HepG2 (cell line): ENCODE data around the gene FITM1. TPM values are rescaled to one million over a fixed set of nuclear protein-coding genes. Genes with fewer than 3 reads are reported as not detected.

Experiments
- ATAC-seq: fragments of 200-7000 bp; cut with Tn5 transposase; 3 replicates; pipeline ENCODE4 v1.9.1; 2020; ENCODE audit warnings: mild to moderate bottlenecking, moderate library complexity
- BruUV-seq: library from RNA; stranded (reverse); fragments of 400-500 nt; replicated peaks from 2 replicates; lab custom pipeline; 2021; lab: Mats Ljungman, UMichigan
- CTCF ChIA-PET: fragments of 300-600 bp; formaldehyde crosslinking; extraction: SDS; loops from one replicate; lab custom pipeline; 2021; ENCODE audit warnings: low total read pairs, inconsistent platforms, low intra/inter-chr PET ratio; lab: Yijun Ruan, JAX
- POLR2A ChIA-PET: fragments of 350-600 bp; sonication (Branson Sonifier 250); formaldehyde crosslinking; loops from one replicate; lab custom pipeline; 2020; ENCODE audit warnings: antibody characterized with exemption, inconsistent platforms; lab: Yijun Ruan, JAX
- DNase-seq: peaks from one replicate; pipeline ENCODE4 v3.0.0-alpha.2; 2015; ENCODE audit warnings: low spot score
- FAIRE-seq: peaks from 3 replicates; lab custom pipeline; 2011; peaks lifted over from hg19 to GRCh38; lab: Jason Lieb, UNC
- H2AFZ ChIP-seq: one replicate; pipeline ENCODE4 v1.6.1; 2011; ENCODE audit warnings: low read length, inconsistent platforms
- H3K27ac ChIP-seq: fragments of 300-600 bp; 3 replicates; pipeline ENCODE4 v1.8.0; 2011; ENCODE audit warnings: mixed run types, mild to moderate bottlenecking, mixed read lengths, low read length, inconsistent platforms; ENCODE audit not compliant: insufficient read depth; ENCODE audit errors: extremely low read length
- H3K27me3 ChIP-seq, 2 experiments: fragments of 200-600 bp in 1 of 2; 2 replicates in 1 of 2; 3 replicates in 1 of 2; pipeline versions ENCODE4 v1.6.0 to v1.8.0; 2011; ENCODE audit warnings: low read length in 2 of 2, mild to moderate bottlenecking in 2 of 2, moderate library complexity in 2 of 2, inconsistent platforms in 1 of 2; ENCODE audit not compliant: insufficient read depth in 2 of 2, control insufficient read depth in 1 of 2
- H3K36me3 ChIP-seq, 2 experiments: fragments of 200-600 bp in 1 of 2; replicated peaks in 1 of 2; 2 replicates in 1 of 2; 3 replicates in 1 of 2; pipeline versions ENCODE4 v1.5.1 to v1.8.0; 2011; ENCODE audit warnings: low read length in 2 of 2, inconsistent platforms in 1 of 2; ENCODE audit not compliant: insufficient read depth in 2 of 2, control insufficient read depth in 1 of 2
- H3K4me1 ChIP-seq: 2 replicates; pipeline ENCODE4 v1.5.1; 2012; ENCODE audit warnings: low read length, inconsistent platforms; ENCODE audit not compliant: insufficient read depth
- H3K4me2 ChIP-seq: 2 replicates; pipeline ENCODE4 v1.6.0; 2011; ENCODE audit warnings: low read depth, low read length, inconsistent platforms
- H3K4me3 ChIP-seq, 3 experiments: fragments of 200-600 bp in 1 of 3; sonication (generic), shearing (Covaris generic) in 1 of 3; replicated peaks in 1 of 3; 2 replicates each; pipeline ENCODE4 v1.5.1; 2011 to 2016; ENCODE audit warnings: low read length in 3 of 3, inconsistent platforms in 2 of 3, low read depth in 2 of 3, mild to moderate bottlenecking in 2 of 3, control low read depth in 1 of 3, mixed read lengths in 1 of 3; ENCODE audit not compliant: insufficient read depth in 1 of 3
- H3K79me2 ChIP-seq: one replicate; pipeline ENCODE4 v1.6.1; 2011; ENCODE audit warnings: low read length, inconsistent platforms; ENCODE audit not compliant: insufficient read depth
- H3K9ac ChIP-seq: 2 replicates; pipeline ENCODE4 v1.6.0; 2011; ENCODE audit warnings: mild to moderate bottlenecking, low read depth, low read length, inconsistent platforms; ENCODE audit not compliant: insufficient read depth
- H3K9me3 ChIP-seq: 2 replicates; pipeline ENCODE4 v1.5.1; 2012; ENCODE audit warnings: mild to moderate bottlenecking, low read length
- H4K20me1 ChIP-seq: 2 replicates; pipeline ENCODE4 v1.6.0; 2011; ENCODE audit warnings: inconsistent platforms, mild to moderate bottlenecking, low read length, moderate library complexity; ENCODE audit not compliant: insufficient read depth
- ATF6 ChIP-seq: sonication (generic); formaldehyde crosslinking; conservative IDR thresholded peaks from 2 replicates; pipeline ENCODE4 v1.4.0; 2020; ENCODE audit warnings: missing genetic modification reagents
- CREBL2 ChIP-seq: sonication (generic); formaldehyde crosslinking; IDR thresholded peaks from 2 replicates; pipeline ENCODE4 v1.8.1; 2023; ENCODE audit warnings: missing genetic modification reagents, mild to moderate bottlenecking, borderline replicate concordance
- E2F5 ChIP-seq: sonication (generic); formaldehyde crosslinking; conservative IDR thresholded peaks from 2 replicates; pipeline ENCODE4 v1.4.0; 2020; ENCODE audit warnings: missing genetic modification reagents
- HMGA1 ChIP-seq: sonication (generic); formaldehyde crosslinking; conservative IDR thresholded peaks from 2 replicates; pipeline ENCODE4 v1.4.0; 2020; ENCODE audit warnings: missing genetic modification reagents
- HOXD1 ChIP-seq: sonication (generic); formaldehyde crosslinking; IDR thresholded peaks from 2 replicates; pipeline ENCODE4 v1.5.0; 2020; ENCODE audit warnings: missing genetic modification reagents
- IKZF5 ChIP-seq: IDR thresholded peaks from 2 replicates; pipeline ENCODE4 v1.6.1; 2018; ENCODE audit warnings: missing genetic modification reagents, mild to moderate bottlenecking, missing compliant biosample characterization
- KLF9 ChIP-seq: IDR thresholded peaks from 2 replicates; pipeline ENCODE4 v1.6.1; 2016; ENCODE audit warnings: low read depth
- MBD4 ChIP-seq: IDR thresholded peaks from 2 replicates; pipeline ENCODE4 v1.6.1; 2012; ENCODE audit warnings: low read length, inconsistent platforms, borderline replicate concordance
- MEF2D ChIP-seq: sonication (generic); formaldehyde crosslinking; IDR thresholded peaks from 2 replicates; pipeline ENCODE4 v1.5.1; 2020; ENCODE audit warnings: mild to moderate bottlenecking, missing genetic modification reagents
- MZF1 ChIP-seq: sonication (generic); formaldehyde crosslinking; IDR thresholded peaks from 2 replicates; pipeline ENCODE4 v1.8.1; 2023; ENCODE audit warnings: mild to moderate bottlenecking, missing genetic modification reagents, borderline replicate concordance
- SIX1 ChIP-seq: sonication (generic); formaldehyde crosslinking; IDR thresholded peaks from 2 replicates; pipeline ENCODE4 v1.4.0; 2020; ENCODE audit warnings: missing genetic modification reagents, borderline replicate concordance
- WIZ ChIP-seq: sonication (generic); formaldehyde crosslinking; IDR thresholded peaks from 2 replicates; pipeline ENCODE4 v1.5.1; 2020; ENCODE audit warnings: mild to moderate bottlenecking, missing genetic modification reagents
- ZFP36L2 ChIP-seq: sonication (generic); formaldehyde crosslinking; IDR thresholded peaks from 2 replicates; pipeline ENCODE4 v1.4.0; 2020; ENCODE audit warnings: missing genetic modification reagents
- ZIK1 ChIP-seq: sonication (generic); formaldehyde crosslinking; IDR thresholded peaks from 2 replicates; pipeline ENCODE4 v1.5.0; 2020; ENCODE audit warnings: mild to moderate bottlenecking, low read depth, missing genetic modification reagents, borderline replicate concordance
- ZMYM4 ChIP-seq: sonication (generic); formaldehyde crosslinking; IDR thresholded peaks from 2 replicates; pipeline ENCODE4 v1.8.1; 2023; ENCODE audit warnings: mild to moderate bottlenecking, missing genetic modification reagents
- ZNF335 ChIP-seq: sonication (generic); formaldehyde crosslinking; IDR thresholded peaks from 2 replicates; pipeline ENCODE4 v1.4.0; 2020; ENCODE audit warnings: missing genetic modification reagents
- ZNF691 ChIP-seq: sonication (generic); formaldehyde crosslinking; IDR thresholded peaks from 2 replicates; pipeline ENCODE4 v1.4.0; 2020; ENCODE audit warnings: missing genetic modification reagents, low read depth, mild to moderate bottlenecking, borderline replicate concordance
- ZNF761 ChIP-seq: sonication (generic); formaldehyde crosslinking; conservative IDR thresholded peaks from 2 replicates; pipeline ENCODE4 v1.4.0; 2020; ENCODE audit warnings: mild to moderate bottlenecking, missing genetic modification reagents
- ZSCAN25 ChIP-seq: sonication (generic); formaldehyde crosslinking; IDR thresholded peaks from 2 replicates; pipeline ENCODE4 v1.8.0; 2022; ENCODE audit warnings: mild to moderate bottlenecking, missing genetic modification reagents
- WGBS: methylation state at CpG from one replicate; pipeline ENCODE4 v1.1.6; 2017; ENCODE audit warnings: low lambda C conversion rate; 5-methylcytosine and 5-hydroxymethylcytosine counted together
- in situ Hi-C: cut with HindIII; loops from 2 replicates; pipeline ENCODE4 v1.10.0; 2017; ENCODE audit warnings: low pct_unique_long_range_greater_than_20kb; ENCODE audit not compliant: extremely low pct_ligation_motif_present
- intact Hi-C: fragments of 100-400 bp; cut with micrococcal nuclease; formaldehyde crosslinking; loops from one replicate; pipeline ENCODE4 v1.10.0; 2022; ENCODE audit not compliant: unreplicated experiment
- polyA plus RNA-seq, 8 experiments: library from polyadenylated mRNA; depleted of rRNA in 3 of 8; stranded (reverse) in 7 of 8; unstranded in 1 of 8; fragments of >200 nt; fragmentation: Illumina TruSeq in 4 of 8; extraction: Trizol in 4 of 8; gene quantifications; 2 replicates each; pipeline versions ENCODE4 v1.2.1 to v1.2.3, GENCODE V29; 2011 to 2016; ENCODE audit warnings: low read depth in 4 of 8, missing spikeins in 1 of 8, mixed read lengths in 1 of 8; ENCODE audit not compliant: insufficient read depth in 1 of 8
- total RNA-seq, 5 experiments: library from RNA; depleted of rRNA; stranded (reverse); fragments of >200 nt; fragmentation: Illumina TruSeq; extraction: Trizol; gene quantifications; 2 replicates each; pipeline ENCODE4 v1.2.3, GENCODE V29; 2016; ENCODE audit warnings: low read depth in 1 of 5

The FITM1 gene
- total and polyA plus RNA-seq, 2 of the 13 experiments (the other 11 are each of a cell fraction or from before 2014, with no cell fraction given): 2.7 to 5.8 TPM

- Histone ChIP-seq H2AFZ (no peak overlapping the region), H3K9me3 (no peaks in the 10 kb centered on the region), H3K9ac (no peak overlapping the region), H3K4me1 (peaks cover 67% of the 10 kb centered on the region), H3K36me3 (peaks cover 19 to 35% of the 10 kb centered on the region in 2 experiments), H3K4me2 (peak overlapping the region; percentile 88), H3K27ac (peak overlapping the region; percentile 75), H3K4me3 (peak overlapping the region in 1 of 3 experiments; percentile 99; a peak in 1 of 6 replicates), H4K20me1 (peaks cover 11% of the 10 kb centered on the region), H3K27me3 (no peaks in the 10 kb centered on the region; a peak in 1 of 5 replicates), H3K79me2 (peaks cover 44% of the 10 kb centered on the region)
- WGBS: 89% methylated on average over 13 of the region's 13 CpGs
- CTCF ChIA-PET: interaction anchor here (1.4 kb wide), 1 partner anchor 22 kb away, joined by 6 read pairs; the partner anchor contains the start of gene IRF9
- FAIRE-seq: no peak
- POLR2A ChIA-PET: interaction anchor here (0.9 to 22.7 kb wide), 11 partner anchors 8 to 1043 kb away, joined by 3 to 977 read pairs (median 42); partner anchors contain the start of genes ACIN1, C14orf119, CHMP4A and CIDEB
- DNase-seq: no peak
- intact Hi-C loops (no loop called here), in situ Hi-C loops (loop anchor here (25.0 kb wide), 1 partner anchor 826 kb away; the partner anchor contains the start of genes BCL2L2, PABPN1 and PPP1R3E)
- no peak for ATAC-seq
- BruUV-seq: no TSS peak
- no peak for TF ChIP-seq MZF1 (CRISPR knock-in tag)
- TF ChIP-seq ZNF761 (CRISPR knock-in tag): 0 out of 2 replicates have a peak, but pooled peaks have one; percentile 45
- no peak for TF ChIP-seq E2F5 (CRISPR knock-in tag)
- no peak for TF ChIP-seq SIX1 (CRISPR knock-in tag)
- 0 out of 2 replicates have a peak, but pooled peaks have one; percentile 1 for TF ChIP-seq IKZF5
- TF ChIP-seq MBD4: no peak
- no peak for TF ChIP-seq HMGA1 (CRISPR knock-in tag)
- TF ChIP-seq ZSCAN25: peak; percentile 82
- TF ChIP-seq ZNF335 (CRISPR knock-in tag): no peak
- no peak for TF ChIP-seq MEF2D (CRISPR knock-in tag)
- TF ChIP-seq ZIK1: no peak
- TF ChIP-seq ZNF691 (CRISPR knock-in tag): peak; percentile 18; the same call in 1 of the 2 replicates
- no peak for TF ChIP-seq ZFP36L2 (CRISPR knock-in tag)
- TF ChIP-seq CREBL2: no peak
- TF ChIP-seq KLF9: no peak
- TF ChIP-seq HOXD1 (CRISPR knock-in tag): no peak
- TF ChIP-seq ATF6 (CRISPR knock-in tag): no peak
- no peak for TF ChIP-seq WIZ (CRISPR knock-in tag)
- TF ChIP-seq ZMYM4 (CRISPR knock-in tag): no peak
These were observed 8.2 kb downstream of the FITM1 start for GRCh38 chr14:24138396-24139271.
